ENCODE data around the gene PRSS33.

Gene PRSS33

GRCh38 chr16:2739625-2740430 lies 47.5 kb downstream of the PRSS33 start:
- no peak for DNase-seq

GRCh38 chr16:2738615-2739014 lies 48.7 kb downstream of the PRSS33 start:
- DNase-seq: no peak

GRCh38 chr16:2737895-2738418 lies 49.4 kb downstream of the PRSS33 start:
- DNase-seq: no peak

- no peak for DNase-seq
Measured at GRCh38 chr16:2737238-2737605, 50.1 kb downstream of the PRSS33 start.

- no peak for DNase-seq
Measured at GRCh38 chr16:2736476-2737237, 50.7 kb downstream of the PRSS33 start.

GRCh38 chr16:2734844-2735515 lies 52.4 kb downstream of the PRSS33 start:
- DNase-seq: no peak
